ENCODE measurements around the gene HOXD8. TPM values are rescaled to one million over a fixed set of nuclear protein-coding genes. Genes with fewer than 3 reads are reported as not detected.

Gene HOXD8
- total RNA-seq = 0.29 to 0.58 TPM (median 0.40 TPM) in 3 replicates

GRCh38 chr2:176128982-176129796 is at the start of gene HOXD8:
TSS of gene HOXD8 (plus strand) at chr2:176129705. CDS start at chr2:176130367, 662 bp downstream.
- Mint-ChIP-seq H3K9me3 (no peaks in the 10 kb centered on the region), H3K36me3 (no peaks in the 10 kb centered on the region), H3K27ac (no peak within 1 kb of the TSS), H3K27me3 (ENCODE audit: low read depth) (peaks cover 93% of the 10 kb centered on the region), H3K4me1 (peaks cover 18% of the 10 kb centered on the region), H3K4me3 (peak within 1 kb of the TSS; percentile 57)
- no peak for TF ChIP-seq CTCF (IDR thresholded peaks at IDR 0.05; ENCODE audit: unreplicated experiment)
- DNase-seq (ENCODE audit: low spot score in 2 of 2, unreplicated experiment in 2 of 2) = no peak

GRCh38 chr2:176079831-176080539 is 49.5 kb upstream of the HOXD8 start:
- Mint-ChIP-seq H3K36me3 (no peaks in the 10 kb centered on the region), H3K27ac (no peak overlapping the region), H3K4me3 (peak overlapping the region; percentile 67), H3K27me3 (ENCODE audit: low read depth) (peaks cover 96% of the 10 kb centered on the region), H3K4me1 (peaks cover 24% of the 10 kb centered on the region), H3K9me3 (no peaks in the 10 kb centered on the region)
- peak; percentile 66 to 76 for DNase-seq (ENCODE audit: low spot score in 2 of 2, unreplicated experiment in 2 of 2)
- peak; percentile 89 for TF ChIP-seq CTCF (IDR thresholded peaks at IDR 0.05; ENCODE audit: unreplicated experiment)

- H3K4me3 Mint-ChIP-seq = peak overlapping the region; percentile 44
- H3K27ac Mint-ChIP-seq = no peak overlapping the region
- H3K27me3 Mint-ChIP-seq (ENCODE audit: low read depth) = peaks cover 96% of the 10 kb centered on the region
- peaks cover 22% of the 10 kb centered on the region for H3K4me1 Mint-ChIP-seq
- no peak for TF ChIP-seq CTCF (IDR thresholded peaks at IDR 0.05; ENCODE audit: unreplicated experiment)
- peak in 1 of 2 experiments; percentile 45 for DNase-seq (ENCODE audit: low spot score in 2 of 2, unreplicated experiment in 2 of 2)
- no peaks in the 10 kb centered on the region for H3K36me3 Mint-ChIP-seq
- H3K9me3 Mint-ChIP-seq = no peaks in the 10 kb centered on the region
Measured at GRCh38 chr2:176080540-176081375, 48.7 kb upstream of the HOXD8 start.

GRCh38 chr2:176081376-176081836 is 48.1 kb upstream of the HOXD8 start:
- no peak for TF ChIP-seq CTCF (IDR thresholded peaks at IDR 0.05; ENCODE audit: unreplicated experiment)
- Mint-ChIP-seq H3K9me3 (no peaks in the 10 kb centered on the region), H3K36me3 (no peaks in the 10 kb centered on the region), H3K4me3 (peak overlapping the region; percentile 44), H3K4me1 (peaks cover 22% of the 10 kb centered on the region), H3K27me3 (ENCODE audit: low read depth) (peaks cover 96% of the 10 kb centered on the region), H3K27ac (no peak overlapping the region)
- DNase-seq (ENCODE audit: low spot score in 2 of 2, unreplicated experiment in 2 of 2) = no peak

GRCh38 chr2:176081837-176082524 is 47.5 kb upstream of the HOXD8 start:
- Mint-ChIP-seq H3K36me3 (no peaks in the 10 kb centered on the region), H3K9me3 (no peaks in the 10 kb centered on the region), H3K4me1 (peaks cover 22% of the 10 kb centered on the region), H3K27me3 (ENCODE audit: low read depth) (peaks cover 96% of the 10 kb centered on the region), H3K4me3 (no peak overlapping the region), H3K27ac (no peak overlapping the region)
- DNase-seq (ENCODE audit: low spot score in 2 of 2, unreplicated experiment in 2 of 2) = peak in 1 of 2 experiments; percentile 55
- TF ChIP-seq CTCF (IDR thresholded peaks at IDR 0.05; ENCODE audit: unreplicated experiment) = no peak

Measured in mesothelial cell of epicardium (in vitro differentiated cells).